Non-pigmented ciliary epithelial cell (primary cell): ENCODE measurements around the gene TRIM37.
A peak's percentile ranks its signal among the peaks of the same experiment; 100 is the strongest.
"Not testable (repeated sequence)": the region's sequence is repeated elsewhere in the genome, so short reads cannot be mapped to it uniquely, and the experiment has no call there.

Experiments
- DNase-seq: peaks from one replicate; pipeline ENCODE4 v3.0.0-alpha.2; 2010; ENCODE audit warnings: low read depth

Gene TRIM37

DNA sequence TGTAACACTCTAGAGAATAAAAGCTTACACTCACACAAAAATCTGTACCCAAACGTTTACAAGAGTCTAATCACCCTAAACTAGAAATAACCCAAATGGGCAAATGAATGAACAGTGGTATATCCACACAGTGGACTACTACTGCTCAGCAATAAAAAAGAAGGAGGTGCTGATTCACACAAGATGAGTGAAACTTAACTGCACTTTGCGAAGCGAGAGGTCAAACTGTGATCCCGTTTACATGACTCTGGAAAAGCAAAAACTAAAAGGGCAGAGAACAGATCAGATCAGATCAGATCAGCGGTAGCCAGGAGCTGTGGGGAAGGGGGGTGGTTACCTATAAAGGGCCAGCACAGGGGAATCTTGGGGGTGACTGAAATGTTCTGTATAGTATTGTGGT, 113.4 kb downstream of the TRIM37 start:
- DNase-seq: no peak

DNA sequence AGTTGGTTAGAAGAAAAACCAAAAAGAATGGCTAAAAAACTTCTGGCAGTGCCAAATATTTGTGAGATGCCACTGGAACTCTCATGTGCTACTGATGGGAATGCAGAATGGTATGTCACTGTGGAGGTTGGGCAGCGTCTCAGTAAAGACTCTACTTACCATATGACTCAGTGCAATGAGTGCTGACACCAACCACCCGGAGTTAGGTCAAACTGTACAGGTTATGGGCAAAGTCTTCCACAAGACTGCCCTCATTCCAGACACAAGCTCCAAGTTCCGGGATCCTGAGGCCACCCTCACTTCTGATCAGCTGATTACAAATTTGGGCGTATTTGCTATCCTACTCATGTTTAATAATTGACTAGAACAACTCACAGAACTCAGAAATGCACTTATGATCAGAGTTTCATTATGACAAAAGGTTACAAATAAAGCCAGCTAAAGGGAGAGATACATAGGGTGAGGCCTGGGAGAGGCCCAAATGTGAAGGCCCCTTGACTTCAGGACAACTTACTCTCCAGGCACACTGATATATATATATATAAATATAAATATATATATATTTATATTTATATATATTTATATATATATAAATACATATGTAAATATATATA, 114.9 kb downstream of the TRIM37 start:
- peak; percentile 63 for DNase-seq

DNA sequence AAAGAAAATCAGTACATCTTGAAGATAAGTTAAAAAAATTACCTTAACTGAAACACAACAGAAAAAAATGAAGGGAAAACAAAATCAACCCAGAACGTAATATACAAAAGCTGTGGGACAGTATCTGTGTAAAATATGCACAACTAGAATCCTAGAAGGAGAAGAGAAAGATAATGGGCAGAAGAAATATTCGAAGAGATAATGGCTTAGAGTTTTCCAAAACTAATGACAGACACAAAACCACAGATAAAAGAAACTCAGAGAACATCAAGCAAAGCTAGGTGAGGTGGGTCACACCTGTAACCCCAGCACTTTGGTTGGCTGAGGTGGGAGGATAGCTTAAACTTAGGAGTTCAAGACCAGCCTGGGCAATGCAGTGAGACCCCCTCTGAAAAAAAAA, 117.1 kb downstream of the TRIM37 start:
- DNase-seq: no peak

DNA sequence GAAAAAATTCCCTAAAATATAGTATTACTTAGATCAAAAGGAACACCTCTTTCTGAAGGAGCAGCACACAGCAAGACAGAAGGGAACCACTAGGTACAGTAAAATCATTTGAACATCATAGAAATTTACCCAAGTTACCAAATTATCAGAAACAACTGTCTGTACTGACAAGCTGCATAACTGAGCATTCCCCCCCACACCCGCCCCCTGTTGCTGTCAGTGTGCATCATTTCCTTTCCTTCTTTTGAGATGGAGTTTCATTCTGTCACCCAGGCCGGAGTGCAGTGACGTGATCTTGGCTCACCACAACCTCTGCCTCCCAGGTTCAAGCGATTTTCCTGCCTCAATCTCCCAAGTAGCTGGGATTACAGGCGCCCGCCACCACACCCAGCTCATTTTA, 120.7 kb downstream of the TRIM37 start:
- DNase-seq: no peak

DNA sequence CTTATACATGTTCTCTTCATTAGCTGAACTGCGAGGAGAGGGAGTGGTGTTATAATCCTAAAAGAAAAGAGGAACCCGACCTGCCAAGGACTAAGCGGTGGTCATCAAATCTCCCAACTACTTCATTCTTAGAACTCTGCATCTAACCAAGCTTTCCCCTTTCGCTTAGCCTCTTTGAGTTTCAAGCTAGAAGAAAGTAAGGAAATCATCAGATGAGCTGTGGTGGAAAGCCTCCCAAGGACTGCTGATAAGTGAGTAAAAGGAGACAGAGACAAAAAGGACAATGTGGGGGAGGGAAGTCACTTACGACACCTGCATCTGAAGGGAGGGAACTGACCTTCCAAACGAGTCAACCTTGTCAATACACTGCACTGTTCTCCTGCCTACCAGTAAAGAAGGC, 121.3 kb downstream of the TRIM37 start:
- no peak for DNase-seq

DNA sequence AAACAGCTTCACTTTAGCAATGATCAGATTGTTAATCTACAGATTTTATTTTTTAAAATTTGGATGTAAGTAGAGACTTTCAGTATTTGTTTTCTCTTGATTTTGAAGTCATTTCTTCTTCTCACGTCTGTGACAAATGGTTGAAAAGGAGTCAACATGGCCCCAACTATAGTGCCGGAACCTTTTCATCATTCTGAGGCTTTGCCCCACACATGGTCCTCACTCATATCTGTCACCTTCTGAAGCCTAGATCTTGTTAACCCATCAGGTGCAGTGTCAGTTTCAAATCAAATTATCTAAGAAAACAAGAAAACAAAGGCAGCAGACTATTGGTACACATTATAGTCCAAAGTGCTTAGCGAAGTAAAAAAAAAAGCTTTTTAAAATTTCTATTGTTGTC, 124.1 kb downstream of the TRIM37 start:
- DNase-seq: no peak

DNA sequence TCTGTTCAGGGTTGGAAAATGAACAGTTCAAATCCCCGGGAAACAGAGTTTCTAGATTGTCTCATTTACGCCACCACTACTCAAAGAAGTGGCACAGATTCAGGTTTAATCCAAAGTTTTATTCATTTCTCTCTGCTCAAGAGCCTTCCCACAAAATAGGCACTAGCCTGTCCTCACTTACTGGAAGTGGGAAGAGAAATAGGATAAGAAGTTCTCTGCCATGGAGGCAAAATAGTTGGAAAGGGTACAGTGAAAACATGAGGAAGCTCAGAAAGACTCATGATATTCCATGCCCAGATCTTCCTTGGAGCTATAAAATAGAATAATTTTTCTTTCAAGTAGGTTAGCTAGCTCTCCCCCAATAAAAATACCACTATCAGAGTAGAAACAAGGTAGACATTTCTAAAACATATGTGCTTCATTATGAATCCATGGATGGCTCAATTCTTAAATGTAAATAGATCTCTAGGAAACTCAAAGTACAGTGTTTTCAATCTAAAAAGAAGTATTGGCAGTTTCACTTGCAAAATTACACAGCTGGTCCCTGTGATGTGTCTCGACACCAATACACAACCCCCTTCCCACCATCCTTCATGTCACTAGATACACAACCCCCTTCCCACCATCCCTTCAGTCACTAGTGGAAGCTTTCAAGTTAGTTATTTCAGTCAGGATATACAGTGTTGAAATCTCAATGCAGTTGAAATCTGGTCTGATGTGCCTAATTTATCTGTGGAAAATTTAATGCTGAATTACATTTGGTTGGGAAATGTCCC, 125.8 kb downstream of the TRIM37 start:
- DNase-seq: no peak

DNA sequence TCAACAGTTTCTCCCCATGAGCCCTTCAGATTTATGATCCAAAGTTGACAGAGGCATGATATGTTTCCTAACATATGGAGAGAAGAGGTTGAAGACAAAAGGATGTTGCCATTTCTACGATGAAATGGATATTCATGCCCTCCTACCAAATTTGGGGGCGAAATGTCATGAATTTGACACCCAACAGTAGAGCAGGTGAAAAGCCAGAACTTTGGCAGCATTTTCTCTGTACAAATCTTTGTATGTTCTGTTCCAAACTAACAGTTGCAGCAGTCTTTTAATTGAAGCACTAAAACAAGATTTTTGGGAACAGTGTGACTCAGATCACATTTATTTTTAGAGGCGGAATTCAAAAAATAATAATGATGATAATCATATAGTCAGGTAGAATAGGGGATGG, 130.1 kb downstream of the TRIM37 start:
- no peak for DNase-seq

DNA sequence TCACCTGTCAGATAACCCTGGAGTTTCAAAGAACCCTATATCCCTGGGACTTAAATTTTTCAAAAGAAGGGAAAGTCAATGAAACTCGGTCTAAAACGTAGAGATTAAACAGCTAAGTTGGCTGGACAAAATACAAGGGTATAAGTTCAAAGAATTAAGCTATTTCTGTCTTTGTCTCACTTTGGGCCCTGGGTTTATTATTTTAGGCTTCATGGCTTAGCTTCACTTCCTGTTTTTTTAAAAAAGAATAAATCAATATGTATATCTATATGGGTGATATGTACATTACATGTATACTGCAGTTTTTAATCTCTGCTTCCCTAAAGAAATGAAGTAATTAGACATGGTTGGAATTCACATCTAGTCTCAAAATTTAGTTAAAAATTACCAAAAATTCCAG, 132.3 kb downstream of the TRIM37 start:
- no peak for DNase-seq

DNA sequence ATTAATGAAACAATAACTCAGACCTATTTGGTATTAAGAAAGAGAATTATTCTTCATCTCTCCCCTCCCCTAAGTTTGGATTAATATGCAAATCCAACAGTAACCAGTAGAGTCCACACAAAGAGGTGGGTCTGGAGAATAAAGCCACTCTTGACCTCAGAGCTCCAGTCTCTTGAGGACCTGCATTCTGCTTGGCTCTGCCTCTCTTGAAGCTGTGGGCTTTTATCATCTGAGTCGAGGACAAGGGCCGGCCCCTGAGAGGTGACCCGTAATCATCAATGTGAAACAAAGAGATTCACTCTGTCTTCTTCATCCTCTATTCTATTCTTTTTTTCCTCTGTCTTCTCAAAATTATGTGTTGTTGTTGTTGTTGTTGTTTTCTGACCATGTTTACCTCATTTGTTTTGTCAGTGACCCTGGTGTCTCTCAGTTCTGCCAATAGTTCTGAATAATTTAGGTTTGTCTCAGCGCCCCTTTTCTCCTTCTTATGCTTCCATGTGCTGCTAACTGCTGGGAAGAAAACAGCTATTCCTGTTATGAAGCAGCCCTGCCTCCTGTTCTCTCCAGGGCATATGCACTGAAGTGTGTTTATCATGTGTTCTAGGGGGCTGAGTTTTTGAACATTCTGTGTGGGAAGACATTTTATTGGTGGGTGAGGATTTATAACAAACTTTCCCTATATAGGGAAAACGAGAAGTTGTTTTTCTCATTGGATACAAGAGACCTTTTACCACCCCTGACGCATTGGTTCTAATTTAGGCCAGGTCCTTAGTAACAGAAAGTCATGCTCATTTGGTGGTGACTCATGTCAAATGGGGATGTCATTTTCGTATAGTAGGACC, 135.8 kb downstream of the TRIM37 start:
- no peak for DNase-seq

DNA sequence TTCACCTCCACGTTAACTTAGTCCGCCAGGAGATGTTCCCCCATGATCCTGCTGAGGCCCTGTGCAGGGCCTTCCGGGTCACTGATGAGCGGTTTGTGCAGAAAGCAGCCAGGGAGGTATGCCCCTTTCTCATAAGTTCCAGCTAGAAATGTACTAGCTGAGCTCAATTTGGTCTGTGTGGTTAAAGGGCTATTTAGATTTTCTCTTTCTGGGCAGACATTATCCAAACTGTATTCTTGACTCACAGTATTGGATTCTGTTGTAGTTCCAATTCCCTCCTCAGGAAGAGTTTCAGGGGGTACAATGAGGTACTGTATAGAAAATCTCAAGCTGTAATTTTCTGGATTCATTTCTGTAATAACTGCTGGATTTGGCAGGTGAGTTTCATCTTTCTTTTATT, 137.1 kb downstream of the TRIM37 start:
- no peak for DNase-seq

DNA sequence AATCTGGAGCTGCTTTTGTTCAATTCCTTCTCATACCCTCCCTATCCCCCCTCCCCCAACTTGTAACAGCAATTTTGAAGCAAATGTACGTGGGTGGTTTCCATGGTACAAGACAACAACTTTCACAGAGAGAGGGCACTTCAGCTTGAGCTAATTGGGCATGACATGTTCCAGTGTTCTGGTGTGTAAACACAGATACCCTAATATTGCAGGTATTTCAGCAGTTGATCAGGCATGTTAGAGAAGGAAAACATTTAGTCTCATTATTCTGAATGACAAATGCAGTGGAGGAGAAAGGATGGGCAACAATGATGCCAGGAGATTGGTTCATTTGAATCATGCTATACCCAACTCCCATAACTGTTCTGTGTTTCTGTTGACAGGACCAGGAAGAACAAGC, 137.5 kb downstream of the TRIM37 start:
- DNase-seq: no peak

DNA sequence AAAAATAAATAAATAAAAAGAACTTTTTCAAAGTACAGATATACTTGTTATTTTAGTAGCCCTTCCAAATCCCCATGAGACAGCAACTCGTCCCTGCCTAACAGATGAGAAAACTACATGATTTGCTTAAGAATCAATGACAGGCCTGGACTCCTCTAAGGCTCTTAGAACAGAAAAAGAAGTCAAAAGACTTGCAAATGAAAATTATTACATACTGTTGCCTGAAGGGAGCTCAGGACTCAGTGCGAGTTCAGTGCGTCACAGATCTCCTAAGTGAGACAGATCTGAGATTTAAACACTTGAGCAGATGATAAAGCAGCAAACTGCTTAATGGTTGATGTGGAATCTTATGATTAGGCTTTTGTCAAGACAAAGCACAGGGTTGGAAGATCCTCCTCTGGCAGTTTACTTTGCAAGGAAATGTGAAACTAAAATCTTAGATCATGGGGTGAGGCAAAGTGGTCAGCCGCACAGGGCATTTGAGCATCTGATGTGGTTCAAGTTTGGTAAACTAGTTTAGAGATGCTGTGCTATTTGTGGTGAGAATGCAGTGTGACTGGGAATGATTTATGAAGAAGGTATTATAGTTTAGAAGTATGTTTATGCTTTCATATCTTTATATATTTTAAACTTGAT, 138.1 kb downstream of the TRIM37 start:
- DNase-seq: no peak

DNA sequence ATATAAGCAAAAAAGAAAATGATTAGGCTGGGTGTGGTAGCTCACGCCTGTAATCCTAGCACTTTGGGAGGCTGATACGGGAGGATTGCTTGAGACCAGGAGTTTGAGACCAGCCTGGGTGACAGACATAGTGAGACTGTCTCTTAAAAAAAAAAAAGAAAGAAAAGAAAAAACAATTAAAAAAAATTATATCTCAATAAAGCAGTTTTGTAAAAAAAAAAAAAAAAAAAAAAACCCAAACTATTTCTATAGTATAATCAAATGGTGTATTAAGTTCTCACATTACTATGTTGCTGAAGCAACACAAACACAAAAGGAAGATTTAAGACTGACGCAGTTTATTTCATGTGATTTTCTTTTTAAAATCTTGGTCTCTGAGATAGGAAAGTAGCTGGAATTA, 140.5 kb downstream of the TRIM37 start:
- DNase-seq: no peak

DNA sequence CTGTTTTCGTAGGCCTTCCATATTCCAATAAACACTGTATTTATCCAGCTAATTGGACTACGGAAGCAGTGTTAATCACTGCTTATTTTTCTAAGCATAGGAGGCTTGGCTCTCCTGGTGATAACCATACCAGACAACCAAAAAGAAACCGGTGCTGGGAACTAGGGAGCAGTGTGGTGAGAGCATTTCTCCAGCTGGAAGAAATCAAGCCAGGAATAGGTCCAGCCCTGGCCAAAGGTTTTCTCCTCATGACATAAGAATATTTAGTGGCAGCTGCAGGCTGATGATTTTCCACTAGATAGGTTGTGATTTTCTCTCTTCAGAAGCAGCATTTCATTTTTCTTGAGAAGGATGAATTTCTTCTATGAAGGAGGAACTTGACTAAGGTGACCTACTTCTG, 141.5 kb downstream of the TRIM37 start:
- no peak for DNase-seq

DNA sequence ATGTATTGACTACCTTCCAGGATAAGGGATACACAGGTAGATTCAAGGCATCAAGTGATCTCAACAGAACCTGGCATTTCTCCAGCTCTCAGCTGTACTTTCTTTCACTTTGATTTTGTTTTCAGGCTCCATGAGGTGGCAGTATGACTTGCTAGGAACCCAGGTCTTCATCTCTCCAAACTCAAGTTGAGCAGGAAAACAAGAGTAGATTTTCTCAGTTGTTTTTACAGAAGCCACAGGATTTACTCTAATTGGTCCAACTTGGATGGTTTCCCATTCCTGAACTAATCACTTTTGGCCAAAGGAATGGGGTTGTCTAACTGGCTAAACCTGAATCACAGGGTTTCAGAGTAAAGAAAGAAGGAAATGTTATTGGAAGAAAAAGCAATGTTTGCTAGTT, 146.6 kb downstream of the TRIM37 start:
- DNase-seq: peak; percentile 53

DNA sequence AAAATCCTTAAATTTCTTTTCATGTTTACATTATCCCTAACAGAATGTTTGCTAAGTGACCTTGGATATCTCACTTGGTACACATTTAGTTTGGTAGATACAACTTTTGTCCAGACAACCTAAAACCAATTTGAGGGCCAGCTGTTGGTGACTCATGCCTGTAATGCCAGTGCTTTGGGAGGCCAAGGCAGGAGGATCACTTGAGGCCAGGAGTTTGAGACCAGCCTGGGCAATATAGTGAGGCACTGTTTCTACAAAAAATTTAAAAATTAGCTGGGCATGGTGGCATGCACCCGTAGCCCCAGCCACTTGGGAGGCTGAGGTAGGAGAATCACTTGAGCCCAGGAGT, 149.0 kb downstream of the TRIM37 start:
- DNase-seq: not testable (repeated sequence)

DNA sequence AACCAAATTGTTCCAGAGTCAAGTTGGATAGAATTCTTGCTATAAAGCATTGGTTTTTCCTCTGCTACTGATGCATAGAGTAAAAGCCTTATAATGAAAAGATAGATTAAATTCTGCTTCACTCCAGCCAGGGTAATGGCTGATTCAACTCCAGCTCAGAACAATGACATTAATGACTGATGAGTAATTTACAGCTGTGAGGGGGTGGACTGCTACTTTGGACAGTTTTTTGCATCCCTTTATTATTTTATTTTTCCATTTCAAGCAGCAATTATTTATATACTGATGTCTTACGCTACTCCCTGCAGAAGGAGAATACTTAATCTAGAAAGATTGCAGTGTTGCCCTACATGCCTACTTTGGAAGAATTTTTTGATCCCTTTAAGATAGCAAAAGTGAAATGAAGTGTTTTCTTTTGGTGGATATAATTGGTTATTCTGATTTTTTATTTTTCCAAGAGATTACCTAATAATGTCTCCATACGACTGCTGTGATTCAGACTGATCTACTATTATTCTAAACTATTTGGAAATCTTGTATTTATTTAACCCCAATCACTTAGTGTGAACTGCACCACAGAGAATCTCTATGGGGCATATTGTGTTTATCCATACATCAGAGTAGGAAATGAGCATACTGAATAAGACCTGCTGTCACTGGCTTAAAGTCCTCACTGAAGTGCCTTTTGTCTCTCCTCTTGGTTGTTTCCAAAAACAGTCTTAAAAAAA, 149.5 kb downstream of the TRIM37 start:
- DNase-seq: peak; percentile 51

DNA sequence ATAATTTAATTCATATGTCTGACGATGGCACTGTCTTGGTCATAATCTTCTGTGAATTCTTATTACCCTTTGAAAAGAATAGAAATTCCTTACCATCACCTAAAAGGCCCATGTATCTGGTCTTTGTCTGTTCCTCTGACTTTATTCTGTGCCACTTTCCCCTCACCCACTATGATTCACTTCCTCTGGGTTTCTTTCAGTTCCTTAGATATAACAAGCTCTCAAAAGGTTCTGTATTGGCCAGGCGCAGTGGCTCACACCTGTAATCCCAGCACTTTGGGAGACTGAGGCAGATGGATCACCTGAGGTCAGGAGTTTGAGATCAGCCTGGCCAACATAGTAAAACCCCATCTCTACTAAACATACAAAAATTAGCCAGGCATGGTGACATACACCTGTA, 152.3 kb downstream of the TRIM37 start:
- not testable (repeated sequence) for DNase-seq

DNA sequence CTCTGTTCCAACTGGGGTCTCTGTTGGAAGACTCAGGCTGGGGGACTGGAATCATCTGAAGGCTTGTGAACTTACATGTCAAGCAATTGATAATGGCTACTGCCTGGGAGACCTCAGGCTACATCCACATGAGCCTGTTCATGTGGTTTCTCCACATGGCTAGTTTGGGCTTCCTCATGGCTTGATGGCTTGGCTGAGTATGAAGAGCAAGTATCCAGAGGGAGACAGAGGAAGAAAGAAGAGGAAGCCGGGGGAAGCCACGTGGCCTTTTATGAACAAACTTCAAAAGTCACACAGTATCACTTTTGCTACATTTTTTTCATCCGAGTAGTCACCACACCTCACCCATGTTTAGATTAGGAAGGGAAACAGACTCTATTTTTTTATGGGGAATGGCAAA, 158.9 kb downstream of the TRIM37 start:
- DNase-seq: no peak

DNA sequence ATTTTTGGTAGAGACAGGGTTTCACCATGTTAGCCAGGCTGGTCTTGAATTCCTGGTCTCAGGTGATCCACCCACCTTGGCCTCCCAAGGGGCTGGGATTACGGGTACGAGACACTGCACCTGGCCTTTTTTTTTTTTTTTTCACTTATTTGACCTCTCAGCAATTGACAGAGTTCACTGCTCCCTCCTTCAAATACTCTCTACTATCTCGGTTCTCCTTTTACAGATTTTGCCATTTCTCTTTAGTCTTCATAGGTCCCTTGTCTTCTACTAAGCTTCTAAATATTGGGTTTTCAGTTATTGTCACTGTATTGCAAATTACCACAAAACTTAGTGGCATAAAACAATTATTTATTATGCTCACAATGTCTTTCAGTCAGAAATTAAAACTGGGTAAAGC, 159.3 kb downstream of the TRIM37 start:
- no peak for DNase-seq

DNA sequence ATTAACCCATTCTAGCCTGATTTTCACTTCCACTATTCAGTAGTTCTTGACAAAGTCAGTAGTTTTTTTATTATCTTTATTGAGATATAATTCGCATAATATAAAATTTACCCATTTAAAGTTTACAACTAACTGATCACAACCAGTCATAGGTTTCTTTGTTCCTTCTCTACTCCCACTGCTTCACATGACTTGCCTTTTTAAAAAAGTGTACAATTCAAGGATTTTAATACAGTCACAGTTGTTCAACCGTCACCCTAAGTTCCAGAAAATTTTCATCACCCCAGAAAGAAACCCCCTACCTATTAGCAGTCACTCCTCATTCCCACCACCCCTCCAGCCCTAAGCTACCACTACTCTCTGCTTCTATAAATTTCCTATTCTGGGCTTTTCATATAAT, 162.5 kb downstream of the TRIM37 start:
- no peak for DNase-seq
